Thyroid gland (tissue), 4 donors: ENCODE results near the gene ARHGAP15. TPM values are rescaled to one million over a fixed set of nuclear protein-coding genes. Genes with fewer than 3 reads are reported as not detected.

Experiments used
- DNase-seq, 2 donors: peaks; one replicate each; pipeline ENCODE4 v3.0.0-alpha.2; 2019
- H3K27ac ChIP-seq, 3 donors: fragments of 200-600 bp; sonication (generic); 1 replicate in 2 of 3; 2 replicates in 1 of 3; pipeline ENCODE4 v1.5.1; 2016 to 2019; ENCODE audit warnings: mild to moderate bottlenecking in 1 of 3, moderate library complexity in 1 of 3
- H3K27me3 ChIP-seq: fragments of 200-600 bp; sonication (generic); one replicate; pipeline ENCODE4 v1.5.1; 2019
- H3K36me3 ChIP-seq, 2 donors: fragments of 200-600 bp; sonication (generic); one replicate each; pipeline ENCODE4 v1.5.1; 2016 to 2019
- H3K4me1 ChIP-seq, 2 donors: fragments of 200-600 bp; sonication (generic); one replicate each; pipeline ENCODE4 v1.5.1; 2017 to 2019
- H3K4me3 ChIP-seq, 3 donors: fragments of 200-600 bp; sonication (generic); replicated peaks in 1 of 3; 1 replicate in 2 of 3; 2 replicates in 1 of 3; pipeline ENCODE4 v1.5.1; 2016; ENCODE audit warnings: mild to moderate bottlenecking in 1 of 3
- H3K9me3 ChIP-seq: fragments of 200-600 bp; sonication (generic); one replicate; pipeline ENCODE4 v1.5.1; 2017
- POLR2A ChIP-seq, 2 donors: fragments of 450-650 bp; IDR thresholded peaks; one replicate each; pipeline ENCODE4 v1.6.1; 2017; ENCODE audit warnings: antibody characterized with exemption in 2 of 2, mild to moderate bottlenecking in 2 of 2, moderate library complexity in 1 of 2
- WGBS, 2 donors: methylation state at CpG; one replicate each; pipeline ENCODE4 v1.1.5; 2017; 5-methylcytosine and 5-hydroxymethylcytosine counted together
- intact Hi-C: fragments of 100-400 bp; cut with DNase I; formaldehyde crosslinking; loops from one replicate; pipeline ENCODE4 v1.15.1; 2023
- total RNA-seq, 4 donors: library from RNA; depleted of rRNA; stranded (reverse); fragments of >200 nt; gene quantifications; one replicate each; pipeline ENCODE4 v1.2.3, GENCODE V29; 2016
- TF ChIP-seq, protein P1 (sequence below), 6 experiments: fragments of 200-600 bp in 3 of 6; fragments of 450-650 bp in 3 of 6; sonication (generic) in 3 of 6; IDR thresholded peaks; one replicate each; pipeline ENCODE4 v1.5.1; 2016 to 2019; ENCODE audit warnings: antibody characterized with exemption in 6 of 6, mild to moderate bottlenecking in 2 of 6, inconsistent platforms in 1 of 6, moderate library complexity in 1 of 6

The ARHGAP15 gene
- total RNA-seq, 4 donors from 2014 or later = 9.8 to 24.4 (median 11.9) TPM

DNA sequence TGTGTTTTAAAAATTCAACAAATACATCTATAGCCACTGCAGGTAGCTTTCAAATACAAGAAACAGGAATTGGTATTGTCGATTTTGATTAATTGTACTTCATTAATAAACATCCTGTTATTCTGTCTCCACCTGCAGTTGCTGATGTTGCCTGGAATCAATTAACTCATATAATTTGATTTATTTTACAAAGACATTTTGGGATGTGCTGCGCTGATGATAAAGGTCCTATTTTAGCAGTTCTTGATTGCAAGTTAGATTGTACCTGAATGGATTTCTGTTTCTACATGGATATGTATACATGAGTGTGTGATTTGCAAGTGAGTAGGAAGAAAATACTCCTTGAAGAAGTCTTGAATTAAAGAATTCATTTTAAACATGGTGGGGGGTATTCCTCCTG is 605.3 kb downstream of the ARHGAP15 start:
- no peak overlapping the region for H3K27ac ChIP-seq
- no peaks in the 10 kb centered on the region for H3K27me3 ChIP-seq
- H3K36me3 ChIP-seq = no peaks in the 10 kb centered on the region
- H3K9me3 ChIP-seq = no peaks in the 10 kb centered on the region
- TF ChIP-seq POLR2A (IDR thresholded peaks at IDR 0.05) = no peak
- TF ChIP-seq, protein P1, sequence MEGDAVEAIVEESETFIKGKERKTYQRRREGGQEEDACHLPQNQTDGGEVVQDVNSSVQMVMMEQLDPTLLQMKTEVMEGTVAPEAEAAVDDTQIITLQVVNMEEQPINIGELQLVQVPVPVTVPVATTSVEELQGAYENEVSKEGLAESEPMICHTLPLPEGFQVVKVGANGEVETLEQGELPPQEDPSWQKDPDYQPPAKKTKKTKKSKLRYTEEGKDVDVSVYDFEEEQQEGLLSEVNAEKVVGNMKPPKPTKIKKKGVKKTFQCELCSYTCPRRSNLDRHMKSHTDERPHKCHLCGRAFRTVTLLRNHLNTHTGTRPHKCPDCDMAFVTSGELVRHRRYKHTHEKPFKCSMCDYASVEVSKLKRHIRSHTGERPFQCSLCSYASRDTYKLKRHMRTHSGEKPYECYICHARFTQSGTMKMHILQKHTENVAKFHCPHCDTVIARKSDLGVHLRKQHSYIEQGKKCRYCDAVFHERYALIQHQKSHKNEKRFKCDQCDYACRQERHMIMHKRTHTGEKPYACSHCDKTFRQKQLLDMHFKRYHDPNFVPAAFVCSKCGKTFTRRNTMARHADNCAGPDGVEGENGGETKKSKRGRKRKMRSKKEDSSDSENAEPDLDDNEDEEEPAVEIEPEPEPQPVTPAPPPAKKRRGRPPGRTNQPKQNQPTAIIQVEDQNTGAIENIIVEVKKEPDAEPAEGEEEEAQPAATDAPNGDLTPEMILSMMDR (IDR thresholded peaks at IDR 0.05) = no peak
- 91 to 94% methylated on average over 2 of the region's 2 CpGs for WGBS, 2 donors
- intact Hi-C loops = no loop called here
- no peak overlapping the region for H3K4me3 ChIP-seq
- DNase-seq = no peak
- H3K4me1 ChIP-seq = no peaks in the 10 kb centered on the region

DNA sequence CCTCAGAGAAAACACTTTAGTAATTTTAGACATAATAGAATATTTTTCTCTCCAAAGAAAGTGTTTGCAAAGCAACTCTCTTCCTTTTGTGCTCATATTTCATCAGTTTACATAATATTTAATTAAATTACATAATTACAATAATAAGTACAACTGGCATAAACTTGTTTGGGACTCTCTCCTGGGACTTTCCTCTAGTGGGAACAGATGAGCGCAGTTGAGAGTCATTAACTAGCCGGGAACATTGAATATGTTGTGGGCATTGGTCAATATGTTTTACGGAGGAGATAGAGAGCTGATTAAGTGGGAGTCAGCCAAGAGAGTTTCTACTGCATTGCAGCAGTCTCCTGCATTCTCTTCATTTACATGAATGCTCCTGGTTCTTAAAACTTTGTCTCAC is 607.7 kb downstream of the ARHGAP15 start:
- Histone ChIP-seq H3K27ac (no peak overlapping the region), H3K4me3 (no peak overlapping the region), H3K36me3 (no peaks in the 10 kb centered on the region), H3K9me3 (no peaks in the 10 kb centered on the region), H3K27me3 (no peaks in the 10 kb centered on the region), H3K4me1 (no peaks in the 10 kb centered on the region)
- DNase-seq = no peak
- TF ChIP-seq, protein P1 (IDR thresholded peaks at IDR 0.05) = no peak
- TF ChIP-seq POLR2A (IDR thresholded peaks at IDR 0.05) = no peak
- intact Hi-C loops = no loop called here
- WGBS, 2 donors = 82 to 85% methylated on average over 3 of the region's 3 CpGs

DNA sequence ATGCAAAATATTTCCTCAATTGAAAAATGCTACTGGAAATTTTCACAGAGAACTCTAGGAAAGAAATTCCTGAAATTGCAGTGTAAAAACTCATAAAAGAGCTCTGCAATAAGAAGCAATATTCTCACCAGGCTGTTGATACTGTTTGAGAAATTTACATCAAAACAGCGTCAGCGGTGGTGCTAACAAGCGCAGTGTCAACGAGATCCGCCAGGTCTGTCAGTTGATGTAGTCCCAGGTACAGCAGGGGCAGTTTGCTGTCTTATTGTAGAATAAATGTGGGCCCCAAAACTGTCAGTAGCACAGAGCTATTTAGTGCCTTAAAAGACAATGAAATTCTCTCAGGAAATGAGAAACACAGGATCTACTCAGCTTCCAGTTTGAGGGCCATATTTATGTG is 611.2 kb downstream of the ARHGAP15 start:
- intact Hi-C loops = no loop called here
- Histone ChIP-seq H3K4me1 (no peaks in the 10 kb centered on the region), H3K27ac (no peak overlapping the region), H3K27me3 (no peaks in the 10 kb centered on the region), H3K36me3 (no peaks in the 10 kb centered on the region), H3K9me3 (no peaks in the 10 kb centered on the region), H3K4me3 (no peak overlapping the region)
- 93 to 94% methylated on average over 5 of the region's 5 CpGs for WGBS, 2 donors
- no peak for TF ChIP-seq POLR2A (IDR thresholded peaks at IDR 0.05)
- TF ChIP-seq, protein P1 (IDR thresholded peaks at IDR 0.05) = no peak
- no peak for DNase-seq

DNA sequence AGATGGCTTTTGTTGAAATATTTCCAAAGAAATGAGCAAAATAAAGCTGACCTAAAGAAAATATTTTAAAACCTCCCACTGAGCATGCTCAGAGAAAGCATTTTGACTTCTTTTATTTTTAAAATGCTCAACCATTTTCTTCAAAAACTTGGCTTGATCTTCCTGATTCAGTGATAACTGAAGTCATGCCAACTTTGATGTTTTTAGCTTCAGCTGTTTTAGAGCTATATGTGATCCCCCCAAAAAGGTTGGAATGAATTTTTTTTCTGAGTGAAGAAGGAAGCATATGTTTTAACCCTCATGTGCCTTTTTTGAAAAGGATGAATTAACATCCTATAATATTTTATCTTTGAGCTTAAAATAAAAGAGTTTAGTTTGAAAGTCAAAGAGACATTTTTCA is 612.0 kb downstream of the ARHGAP15 start:
- intact Hi-C loops = no loop called here
- Histone ChIP-seq H3K4me3 (no peak overlapping the region), H3K36me3 (no peaks in the 10 kb centered on the region), H3K4me1 (no peaks in the 10 kb centered on the region), H3K27me3 (no peaks in the 10 kb centered on the region), H3K9me3 (no peaks in the 10 kb centered on the region), H3K27ac (no peak overlapping the region)
- TF ChIP-seq, protein P1 (IDR thresholded peaks at IDR 0.05) = no peak
- TF ChIP-seq POLR2A (IDR thresholded peaks at IDR 0.05) = no peak
- DNase-seq = no peak

DNA sequence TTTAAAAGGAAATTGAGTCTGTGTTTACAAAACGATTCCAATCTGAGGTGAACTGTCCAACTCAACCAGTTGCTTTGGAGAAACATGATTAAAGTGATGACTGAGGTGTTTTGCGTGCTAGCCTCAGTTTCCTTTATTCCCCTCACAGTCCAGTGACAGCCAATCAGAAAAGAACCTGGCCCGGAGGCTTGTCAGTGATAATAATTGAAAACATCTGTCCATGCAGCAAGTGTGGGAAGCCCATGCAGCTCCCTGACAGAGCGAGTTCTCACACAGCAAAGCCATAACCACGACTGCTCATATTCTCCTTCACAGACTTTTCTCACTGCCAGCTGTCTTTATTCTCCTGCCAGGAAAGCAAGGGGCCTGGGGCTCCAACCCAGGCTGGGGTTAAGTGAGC is 613.4 kb downstream of the ARHGAP15 start:
- H3K4me3 ChIP-seq = no peak overlapping the region
- no peaks in the 10 kb centered on the region for H3K9me3 ChIP-seq
- no peak overlapping the region for H3K27ac ChIP-seq
- DNase-seq = no peak
- intact Hi-C loops = no loop called here
- H3K27me3 ChIP-seq = no peaks in the 10 kb centered on the region
- H3K4me1 ChIP-seq = no peaks in the 10 kb centered on the region
- no peaks in the 10 kb centered on the region for H3K36me3 ChIP-seq
- WGBS, 2 donors = 80% methylated on average over 5 of the region's 5 CpGs
- TF ChIP-seq POLR2A (IDR thresholded peaks at IDR 0.05) = no peak
- TF ChIP-seq, protein P1 (IDR thresholded peaks at IDR 0.05) = no peak
